Mononuclear cell (primary cell): ENCODE results near the gene PLVAP. TPM values are rescaled to one million over a fixed set of nuclear protein-coding genes. Genes with fewer than 3 reads are reported as not detected.
"Not testable (repeated sequence)": the region's sequence is repeated elsewhere in the genome, so short reads cannot be mapped to it uniquely, and the experiment has no call there.

ENCODE experiments used
- H3K27me3 ChIP-seq: 2 replicates; pipeline ENCODE4 v1.6.0; 2011; ENCODE audit warnings: low read length, control low read depth; ENCODE audit not compliant: insufficient read depth
- H3K4me1 ChIP-seq: 2 replicates; pipeline ENCODE4 v1.5.1; 2011; ENCODE audit warnings: mild to moderate bottlenecking, low read length, control low read depth; ENCODE audit not compliant: insufficient read depth
- H3K4me3 ChIP-seq: 2 replicates; pipeline ENCODE4 v1.5.1; 2011; ENCODE audit warnings: mild to moderate bottlenecking, low read length, moderate library complexity
- H3K9me3 ChIP-seq: 2 replicates; pipeline ENCODE4 v1.5.1; 2011; ENCODE audit warnings: low read depth, mild to moderate bottlenecking, control low read depth, low read length
- total RNA-seq: library from RNA; depleted of rRNA; stranded (reverse); fragments of >200 nt; gene quantifications from one replicate; pipeline ENCODE4 v1.2.3, GENCODE V29; 2012

The PLVAP gene
- total RNA-seq, 1 donor = 0.63 TPM

- peaks cover 35% of the 10 kb centered on the region for H3K4me1 ChIP-seq
- H3K4me3 ChIP-seq = peak overlapping the region; percentile 33
- no peaks in the 10 kb centered on the region for H3K9me3 ChIP-seq
- no peaks in the 10 kb centered on the region for H3K27me3 ChIP-seq
Observed at GRCh38 chr19:17389957-17390664, 13.0 kb upstream of the PLVAP start.

GRCh38 chr19:17389288-17389687 lies 12.1 kb upstream of the PLVAP start:
- no peaks in the 10 kb centered on the region for H3K27me3 ChIP-seq
- H3K9me3 ChIP-seq = no peaks in the 10 kb centered on the region
- H3K4me1 ChIP-seq = peaks cover 26% of the 10 kb centered on the region
- no peak overlapping the region for H3K4me3 ChIP-seq

DNA sequence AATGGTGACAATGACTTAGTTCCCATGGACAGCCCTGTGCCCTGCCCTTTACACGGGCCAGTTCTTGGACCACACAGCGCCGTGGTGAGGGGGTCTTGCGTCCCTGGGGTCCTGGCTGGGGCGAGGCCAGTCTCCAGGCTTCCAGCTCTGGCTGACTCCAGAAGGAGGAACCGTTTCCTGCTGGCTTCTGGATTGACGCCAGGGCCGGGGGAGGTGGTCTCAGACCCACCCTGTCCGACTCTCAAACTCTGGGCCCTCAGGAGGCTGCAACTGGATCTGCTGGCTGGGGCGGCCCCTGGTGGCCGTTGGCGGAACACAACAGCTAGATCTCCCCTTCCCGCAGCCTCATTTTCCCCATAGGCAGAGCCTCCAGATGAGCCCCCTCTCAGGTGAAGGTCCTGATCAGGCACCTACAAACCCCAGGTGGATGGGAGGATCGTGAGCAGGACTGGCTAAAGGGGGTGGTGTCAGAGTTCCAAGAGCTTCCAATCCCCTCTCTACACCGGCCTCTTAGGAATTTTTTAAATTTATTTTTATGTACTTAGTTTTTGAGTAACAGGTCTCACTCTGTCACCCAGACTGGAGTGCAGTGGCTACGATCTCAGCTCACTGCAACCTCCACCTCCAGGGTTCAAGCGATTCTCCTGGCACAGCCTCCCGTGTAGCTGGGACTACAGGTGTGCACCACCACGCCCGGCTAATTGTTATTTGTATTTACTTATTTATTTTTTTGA lies 8.9 kb upstream of the PLVAP start:
- Histone ChIP-seq H3K4me1 (peaks cover 26% of the 10 kb centered on the region), H3K4me3 (no peak overlapping the region), H3K9me3 (no peaks in the 10 kb centered on the region), H3K27me3 (no peaks in the 10 kb centered on the region)

GRCh38 chr19:17380426-17381138 lies 3.4 kb upstream of the PLVAP start:
- no peak overlapping the region for H3K4me3 ChIP-seq
- no peaks in the 10 kb centered on the region for H3K27me3 ChIP-seq
- peaks cover 35% of the 10 kb centered on the region for H3K4me1 ChIP-seq
- H3K9me3 ChIP-seq = no peaks in the 10 kb centered on the region

DNA sequence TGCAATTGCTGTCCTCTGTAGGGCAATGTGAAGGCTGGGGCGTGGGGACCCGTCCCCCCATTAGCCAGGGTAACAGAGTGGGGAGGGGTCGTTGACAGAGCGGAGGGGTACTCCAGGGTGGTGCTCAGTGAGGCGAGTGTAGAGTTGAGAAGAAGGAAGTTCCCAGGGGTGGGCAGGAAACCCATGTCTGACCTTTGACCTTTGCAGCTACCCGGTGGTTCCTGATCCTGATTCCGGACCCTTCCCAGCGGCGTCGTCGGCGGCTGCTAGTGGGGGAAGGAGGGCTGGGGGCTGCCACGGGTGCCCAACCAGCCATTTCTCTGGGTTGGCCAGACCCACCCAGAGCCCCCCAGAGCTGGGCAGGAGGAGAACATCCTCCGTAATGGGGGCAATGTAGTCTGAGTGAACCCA lies 2.1 kb upstream of the PLVAP start:
- peaks cover 35% of the 10 kb centered on the region for H3K4me1 ChIP-seq
- H3K27me3 ChIP-seq = no peaks in the 10 kb centered on the region
- no peaks in the 10 kb centered on the region for H3K9me3 ChIP-seq
- H3K4me3 ChIP-seq = no peak overlapping the region

DNA sequence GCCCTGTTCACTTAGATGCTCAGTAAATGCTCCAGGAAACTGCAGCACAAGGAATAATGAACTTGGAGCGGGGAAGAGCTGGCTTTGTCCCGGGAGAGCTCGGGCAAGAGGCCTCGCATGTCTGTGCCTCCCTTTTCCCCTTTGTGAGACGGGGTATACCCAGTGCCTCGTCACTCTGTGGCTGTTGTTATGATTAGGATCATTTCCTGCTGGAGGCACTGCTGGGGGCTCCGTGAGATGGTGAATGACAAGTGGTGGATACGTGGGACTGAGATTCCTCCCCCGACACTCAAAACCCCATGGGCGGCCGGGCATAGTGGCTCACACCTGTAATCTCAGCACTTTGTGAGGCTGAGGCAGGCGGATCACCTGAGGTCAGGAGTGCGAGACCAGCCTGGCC lies 1.1 kb upstream of the PLVAP start:
- Histone ChIP-seq H3K27me3 (no peaks in the 10 kb centered on the region), H3K9me3 (no peaks in the 10 kb centered on the region), H3K4me1 (peaks cover 33% of the 10 kb centered on the region), H3K4me3 (no peak overlapping the region)

GRCh38 chr19:17370026-17370587 lies 7.0 kb downstream of the PLVAP start:
- no peaks in the 10 kb centered on the region for H3K27me3 ChIP-seq
- no peak overlapping the region for H3K4me3 ChIP-seq
- H3K9me3 ChIP-seq = no peaks in the 10 kb centered on the region
- peaks cover 17% of the 10 kb centered on the region for H3K4me1 ChIP-seq

DNA sequence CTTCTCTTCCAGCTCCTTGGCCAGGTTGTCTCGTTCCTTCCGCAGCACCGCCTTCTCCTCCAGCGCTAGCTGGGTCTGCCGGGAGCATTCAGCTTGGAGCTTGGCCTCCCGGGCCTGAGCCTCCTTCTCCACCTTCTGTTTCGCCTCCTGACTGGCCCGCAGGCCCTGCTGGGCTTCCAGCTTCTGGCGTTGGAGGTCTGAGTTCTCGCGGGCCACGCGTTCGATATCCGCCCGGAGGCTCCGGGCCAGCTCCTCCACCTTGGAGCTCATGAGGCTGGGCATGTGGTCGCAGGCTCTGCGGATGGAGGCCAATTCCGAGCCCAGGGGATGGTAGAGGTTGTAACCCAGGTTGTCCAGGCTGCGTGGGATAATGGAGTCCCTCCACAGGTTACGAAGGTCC lies 11.8 kb downstream of the PLVAP start:
- Histone ChIP-seq H3K4me3 (no peak overlapping the region), H3K27me3 (no peaks in the 10 kb centered on the region), H3K4me1 (peaks cover 14% of the 10 kb centered on the region), H3K9me3 (no peaks in the 10 kb centered on the region)

- not testable (repeated sequence) for H3K4me3 ChIP-seq, H3K27me3 ChIP-seq, H3K4me1 ChIP-seq, H3K9me3 ChIP-seq
Observed at GRCh38 chr19:17363852-17364605, 13.1 kb downstream of the PLVAP start.

- no peaks in the 10 kb centered on the region for H3K4me1 ChIP-seq
- H3K9me3 ChIP-seq = no peaks in the 10 kb centered on the region
- no peak overlapping the region for H3K4me3 ChIP-seq
- no peaks in the 10 kb centered on the region for H3K27me3 ChIP-seq
Observed at GRCh38 chr19:17359905-17360800, 17.0 kb downstream of the PLVAP start.

DNA sequence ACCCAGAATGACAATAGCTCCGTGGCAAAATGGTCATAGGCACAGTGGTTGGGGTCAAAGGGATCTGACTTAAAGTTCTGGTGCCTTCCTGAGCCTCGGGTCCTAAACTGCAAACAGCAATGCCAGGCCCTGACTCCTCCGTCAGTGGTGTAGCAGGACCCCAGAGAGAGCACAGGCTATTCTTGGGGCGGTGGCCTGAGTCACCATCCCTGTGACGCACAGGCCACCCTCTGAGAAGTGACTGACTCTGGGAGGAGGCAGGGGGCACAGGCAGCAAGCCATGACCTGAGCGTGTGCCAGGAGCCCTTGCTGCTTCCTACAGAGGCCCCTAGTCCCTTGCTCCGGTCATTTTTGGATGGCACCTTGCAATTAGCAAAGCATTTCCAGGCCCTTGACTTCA lies 18.7 kb downstream of the PLVAP start:
- H3K4me3 ChIP-seq = no peak overlapping the region
- no peaks in the 10 kb centered on the region for H3K9me3 ChIP-seq
- H3K27me3 ChIP-seq = no peaks in the 10 kb centered on the region
- no peaks in the 10 kb centered on the region for H3K4me1 ChIP-seq

GRCh38 chr19:17357724-17358123 lies 19.4 kb downstream of the PLVAP start:
- Histone ChIP-seq H3K27me3 (no peaks in the 10 kb centered on the region), H3K4me1 (no peaks in the 10 kb centered on the region), H3K9me3 (no peaks in the 10 kb centered on the region), H3K4me3 (no peak overlapping the region)

DNA sequence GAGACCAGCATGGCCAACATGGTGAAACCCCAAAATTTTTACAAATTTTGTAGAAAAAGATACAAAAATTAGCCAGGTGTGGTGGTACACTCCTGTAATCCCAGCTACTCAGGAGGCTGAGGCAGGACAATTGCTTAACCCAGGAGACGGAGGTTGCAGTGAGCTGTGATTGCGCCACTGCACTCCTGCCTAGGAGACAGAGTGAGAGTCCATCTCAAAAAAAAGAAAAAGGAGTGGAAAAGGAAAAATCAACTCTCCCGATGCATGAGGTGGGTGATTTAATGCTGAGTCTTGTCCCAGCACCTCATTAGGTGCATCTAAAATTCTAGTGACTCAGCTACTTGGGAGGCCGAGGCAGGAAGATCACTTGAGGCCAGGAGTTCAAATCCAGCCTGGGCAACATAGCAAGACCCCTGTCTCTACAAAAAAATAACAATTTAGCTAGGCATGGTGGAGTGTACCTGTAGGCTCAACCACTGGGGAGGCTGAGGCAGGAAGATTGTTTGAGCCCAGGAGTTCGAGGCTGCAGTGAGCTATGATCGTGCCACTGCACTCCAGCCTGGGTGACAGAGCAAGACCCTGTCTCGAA lies 20.0 kb downstream of the PLVAP start:
- no peaks in the 10 kb centered on the region for H3K4me1 ChIP-seq
- H3K27me3 ChIP-seq = no peaks in the 10 kb centered on the region
- no peaks in the 10 kb centered on the region for H3K9me3 ChIP-seq
- no peak overlapping the region for H3K4me3 ChIP-seq
